Right renal pelvis (tissue), 4 donors: ENCODE measurements around the gene LSP1. TPM values are rescaled to one million over a fixed set of nuclear protein-coding genes. Genes with fewer than 3 reads are reported as not detected.
A peak's percentile ranks its signal among the peaks of the same experiment; 100 is the strongest.
"Not testable (repeated sequence)": the region's sequence is repeated elsewhere in the genome, so short reads cannot be mapped to it uniquely, and the experiment has no call there.

Source experiments
- DNase-seq, 4 donors: peaks; one replicate each; pipeline ENCODE4 v3.0.0-alpha.2; 2013; ENCODE audit warnings: low read depth in 4 of 4, low spot score in 3 of 4, missing footprints in 1 of 4
- polyA plus RNA-seq, 4 donors: library from polyadenylated mRNA; unstranded; fragments of 120-200 nt; gene quantifications; one replicate each; pipeline ENCODE4 v1.2.1, GENCODE V29; 2013; ENCODE audit not compliant: insufficient read length in 4 of 4

LSP1 gene
- polyA plus RNA-seq, 4 donors: 5.0 to 8.9 (median 6.4) TPM

- no peak for DNase-seq
Measured at GRCh38 chr11:1862588-1863351, 9.9 kb downstream of the LSP1 start.

- DNase-seq: peak; percentile 45 to 67 (median 66)
Measured at GRCh38 chr11:1863352-1864216, 10.7 kb downstream of the LSP1 start.

GRCh38 chr11:1864231-1864630, 11.3 kb downstream of the LSP1 start:
- DNase-seq: no peak

- DNase-seq: no peak
Measured at GRCh38 chr11:1864831-1865665, 12.2 kb downstream of the LSP1 start.

- no peak for DNase-seq
Measured at GRCh38 chr11:1866226-1866625, 13.3 kb downstream of the LSP1 start.

- DNase-seq: no peak
Measured at GRCh38 chr11:1866776-1867175, 13.9 kb downstream of the LSP1 start.

- no peak for DNase-seq
Measured at GRCh38 chr11:1867381-1867780, 14.5 kb downstream of the LSP1 start.

- no peak for DNase-seq
Measured at GRCh38 chr11:1868056-1868635, 15.3 kb downstream of the LSP1 start.

GRCh38 chr11:1868636-1869291, 15.9 kb downstream of the LSP1 start:
- no peak for DNase-seq

- no peak for DNase-seq
Measured at GRCh38 chr11:1869427-1870325, 16.8 kb downstream of the LSP1 start.

GRCh38 chr11:1870326-1870696, 17.4 kb downstream of the LSP1 start:
- DNase-seq: no peak

GRCh38 chr11:1870721-1871466, 18.0 kb downstream of the LSP1 start:
- DNase-seq: no peak

- DNase-seq: no peak
Measured at GRCh38 chr11:1871531-1871930, 18.6 kb downstream of the LSP1 start.

GRCh38 chr11:1872267-1872985, 19.5 kb downstream of the LSP1 start:
- DNase-seq: no peak

GRCh38 chr11:1873048-1873812, 20.3 kb downstream of the LSP1 start:
- peak; percentile 48 to 83 (median 74) for DNase-seq

GRCh38 chr11:1873813-1874150, 20.9 kb downstream of the LSP1 start:
- DNase-seq: not testable (repeated sequence)
